Stomach (tissue), 4 donors: ENCODE results near the gene RAB40A.
"Not testable (repeated sequence)": the region's sequence is repeated elsewhere in the genome, so short reads cannot be mapped to it uniquely, and the experiment has no call there.

Source experiments
- CTCF ChIP-seq, 7 experiments: fragments of 450-650 bp in 4 of 7; fragments of 200-600 bp in 3 of 7; sonication (generic) in 3 of 7; IDR thresholded peaks; one replicate each; pipeline ENCODE4 v1.5.1; 2016 to 2019; ENCODE audit warnings: antibody characterized with exemption in 7 of 7, control low read depth in 2 of 7, mild to moderate bottlenecking in 1 of 7
- EP300 ChIP-seq: sonication (generic); formaldehyde crosslinking; IDR thresholded peaks from one replicate; pipeline ENCODE4 v1.6.1; 2017; ENCODE audit warnings: antibody characterized with exemption
- POLR2A ChIP-seq, 4 donors: fragments of 450-650 bp; IDR thresholded peaks; one replicate each; pipeline ENCODE4 v1.6.1; 2016; ENCODE audit warnings: antibody characterized with exemption in 4 of 4, control low read depth in 2 of 4, mild to moderate bottlenecking in 1 of 4, moderate library complexity in 1 of 4
- POLR2AphosphoS5 ChIP-seq, 3 donors: sonication (generic); formaldehyde crosslinking; IDR thresholded peaks; one replicate each; pipeline ENCODE4 v1.6.1; 2016; ENCODE audit warnings: antibody characterized with exemption in 3 of 3

DNA sequence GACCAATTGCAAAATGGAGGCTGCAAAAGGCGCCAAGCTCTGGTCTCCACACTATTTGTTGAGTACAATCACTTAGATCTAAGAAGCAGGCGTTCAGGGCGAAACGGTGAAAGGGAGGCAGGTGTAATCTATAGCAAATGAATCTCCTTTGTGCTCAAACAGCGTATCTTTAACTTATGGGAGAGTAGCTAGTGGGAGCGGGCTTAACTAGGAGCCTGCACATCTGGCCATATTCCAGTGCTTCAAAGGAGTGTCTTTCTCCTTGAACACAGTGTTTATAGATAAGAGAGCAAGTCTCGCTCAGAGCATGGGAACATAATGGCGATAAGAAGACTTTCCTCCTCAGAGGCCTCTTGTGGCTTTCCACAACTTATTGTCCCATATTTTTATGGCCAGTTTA, 49.3 kb downstream of the RAB40A start:
- not testable (repeated sequence) for TF ChIP-seq CTCF (IDR thresholded peaks at IDR 0.05); EP300; POLR2A (IDR thresholded peaks at IDR 0.05); POLR2AphosphoS5 (IDR thresholded peaks at IDR 0.05)
